WTC11 (cell line): Measurements from ENCODE around the gene GNA12. TPM values are rescaled to one million over a fixed set of nuclear protein-coding genes. Genes with fewer than 3 reads are reported as not detected.

ENCODE experiments used
- ATAC-seq: fragments of 200-7000 bp; cut with Tn5 transposase; 2 replicates; pipeline ENCODE4 v1.10.0; 2021; ENCODE audit warnings: mild to moderate bottlenecking, moderate library complexity
- CTCF ChIA-PET: fragments of 300-600 bp; sonication (Branson Sonifier 250); formaldehyde crosslinking; loops from one replicate; lab custom pipeline; 2021; ENCODE audit warnings: antibody characterized with exemption; lab: Charles Lee
- POLR2A ChIA-PET: fragments of 350-600 bp; sonication (Branson Sonifier 250); formaldehyde crosslinking; loops from one replicate; lab custom pipeline; 2021; ENCODE audit warnings: antibody characterized with exemption; lab: Charles Lee
- DNase-seq: peaks from one replicate; pipeline ENCODE4 v3.0.0; 2021; ENCODE audit warnings: low spot score
- H3K27ac Mint-ChIP-seq: 2 replicates; pipeline ENCODE4 v1.8.0; 2021; ENCODE audit warnings: mixed read lengths
- H3K27me3 Mint-ChIP-seq: 2 replicates; pipeline ENCODE4 v1.8.0; 2021; ENCODE audit warnings: low read depth, mild to moderate bottlenecking, moderate library complexity, mixed read lengths
- H3K36me3 Mint-ChIP-seq: 2 replicates; pipeline ENCODE4 v1.8.0; 2021; ENCODE audit warnings: mixed read lengths
- H3K4me1 Mint-ChIP-seq: 2 replicates; pipeline ENCODE4 v1.8.0; 2022; ENCODE audit warnings: mixed read lengths
- H3K4me3 Mint-ChIP-seq: 2 replicates; pipeline ENCODE4 v1.8.0; 2021; ENCODE audit warnings: mild to moderate bottlenecking, moderate library complexity, mixed read lengths
- H3K9me3 Mint-ChIP-seq: 2 replicates; pipeline ENCODE4 v1.8.0; 2021; ENCODE audit warnings: mixed read lengths
- AR ChIP-seq: fragments of 250-450 bp; sonication (Bioruptor Pico); IDR thresholded peaks from 2 replicates; pipeline ENCODE4 v1.9.0; 2021; ENCODE audit warnings: mild to moderate bottlenecking
- ATF3 ChIP-seq: sonication (generic); formaldehyde crosslinking; conservative IDR thresholded peaks from 2 replicates; pipeline ENCODE4 v1.8.1; 2022; ENCODE audit warnings: mild to moderate bottlenecking, missing genetic modification reagents
- CDX4 ChIP-seq: fragments of 250-450 bp; sonication (Bioruptor Pico); IDR thresholded peaks from 2 replicates; pipeline ENCODE4 v1.9.0; 2021; ENCODE audit warnings: moderate library complexity, mild to moderate bottlenecking, inconsistent platforms, borderline replicate concordance
- CREB1 ChIP-seq: sonication (generic); formaldehyde crosslinking; IDR thresholded peaks from 2 replicates; pipeline ENCODE4 v1.8.0; 2023; ENCODE audit warnings: mild to moderate bottlenecking, missing genetic modification reagents
- CREM ChIP-seq: sonication (generic); formaldehyde crosslinking; IDR thresholded peaks from 2 replicates; pipeline ENCODE4 v1.8.1; 2022; ENCODE audit warnings: mild to moderate bottlenecking, missing genetic modification reagents, moderate library complexity
- EMX1 ChIP-seq: fragments of 250-450 bp; sonication (Bioruptor Pico); IDR thresholded peaks from 2 replicates; pipeline ENCODE4 v1.8.0; 2021; ENCODE audit warnings: mild to moderate bottlenecking
- GRHL2 ChIP-seq: fragments of 250-450 bp; sonication (Bioruptor Pico); IDR thresholded peaks from 2 replicates; pipeline ENCODE4 v1.8.0; 2022; ENCODE audit warnings: mild to moderate bottlenecking, moderate library complexity; ENCODE audit not compliant: insufficient replicate concordance, severe bottlenecking
- JAZF1 ChIP-seq: fragments of 250-450 bp; sonication (Bioruptor Pico); IDR thresholded peaks from 2 replicates; pipeline ENCODE4 v1.9.0; 2021; ENCODE audit warnings: moderate library complexity, mild to moderate bottlenecking, inconsistent platforms
- ZMAT4 ChIP-seq: fragments of 250-450 bp; sonication (Bioruptor Pico); IDR thresholded peaks from 2 replicates; pipeline ENCODE4 v1.9.0; 2021; ENCODE audit warnings: mild to moderate bottlenecking
- ZNF423 ChIP-seq: fragments of 250-450 bp; sonication (Bioruptor Pico); IDR thresholded peaks from 2 replicates; pipeline ENCODE4 v2.1.2; 2022; ENCODE audit warnings: mild to moderate bottlenecking, moderate library complexity
- ZNF671 ChIP-seq: fragments of 250-450 bp; sonication (Bioruptor Pico); IDR thresholded peaks from 2 replicates; pipeline ENCODE4 v1.8.0; 2021; ENCODE audit warnings: mild to moderate bottlenecking
- total RNA-seq: library from RNA; stranded (reverse); gene quantifications from 3 replicates; pipeline ENCODE4 v1.2.3, GENCODE V29; 2021
- TF ChIP-seq, protein P1 (sequence below): sonication (generic); formaldehyde crosslinking; IDR thresholded peaks from 2 replicates; pipeline ENCODE4 v1.8.1; 2022; ENCODE audit warnings: mild to moderate bottlenecking, missing genetic modification reagents, moderate library complexity, borderline replicate concordance
- TF ChIP-seq, protein P2 (sequence below): sonication (generic); formaldehyde crosslinking; IDR thresholded peaks from 2 replicates; pipeline ENCODE4 v1.8.1; 2023; ENCODE audit warnings: mild to moderate bottlenecking, missing genetic modification reagents, moderate library complexity
- TF ChIP-seq, protein P3 (sequence below): fragments of 250-450 bp; sonication (Bioruptor Pico); IDR thresholded peaks from 2 replicates; pipeline ENCODE4 v1.8.0; 2021; ENCODE audit warnings: mild to moderate bottlenecking
- TF ChIP-seq, protein P4 (sequence below): sonication (generic); formaldehyde crosslinking; IDR thresholded peaks from 2 replicates; pipeline ENCODE4 v1.8.0; 2022; ENCODE audit warnings: mild to moderate bottlenecking, missing genetic modification reagents

GNA12 gene
- total RNA-seq, 1 experiment from 2014 or later = 99.6 TPM

DNA sequence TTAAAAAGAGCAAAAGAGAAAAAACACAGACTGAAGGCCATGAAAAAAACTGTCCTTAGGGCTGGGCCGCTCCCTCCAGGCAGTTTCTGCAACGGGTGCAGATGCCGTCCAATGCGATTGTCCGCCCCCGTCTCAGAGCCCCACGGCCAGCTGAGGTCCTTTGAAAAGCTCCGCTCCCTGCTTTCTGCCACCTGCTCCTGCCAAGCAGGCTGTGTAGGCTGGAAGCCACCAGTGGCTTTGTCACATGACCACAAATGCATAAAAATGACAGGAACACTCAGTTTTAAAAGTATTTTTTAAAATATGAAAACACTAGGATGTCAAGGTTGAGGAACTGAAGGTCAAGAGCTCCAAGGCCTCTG is 84.4 kb downstream of the GNA12 start:
- Mint-ChIP-seq H3K4me1 (peaks cover 52% of the 10 kb centered on the region), H3K27ac (peak overlapping the region; percentile 58; the same call in 1 of the 2 replicates), H3K27me3 (no peaks in the 10 kb centered on the region), H3K4me3 (no peak overlapping the region), H3K9me3 (peaks cover 3% of the 10 kb centered on the region; the same call in 1 of the 2 replicates), H3K36me3 (peaks cover 35% of the 10 kb centered on the region)
- ChIA-PET CTCF (interaction anchor here (1.2 to 2.2 kb wide), 7 partner anchors 10 to 121 kb away, joined by 3 to 15 read pairs (median 7); no protein-coding TSS in a partner anchor), POLR2A (no interaction called here)
- ATAC-seq (no peak), DNase-seq (no peak)
- no peak for TF ChIP-seq ATF3
- TF ChIP-seq, protein P1, sequence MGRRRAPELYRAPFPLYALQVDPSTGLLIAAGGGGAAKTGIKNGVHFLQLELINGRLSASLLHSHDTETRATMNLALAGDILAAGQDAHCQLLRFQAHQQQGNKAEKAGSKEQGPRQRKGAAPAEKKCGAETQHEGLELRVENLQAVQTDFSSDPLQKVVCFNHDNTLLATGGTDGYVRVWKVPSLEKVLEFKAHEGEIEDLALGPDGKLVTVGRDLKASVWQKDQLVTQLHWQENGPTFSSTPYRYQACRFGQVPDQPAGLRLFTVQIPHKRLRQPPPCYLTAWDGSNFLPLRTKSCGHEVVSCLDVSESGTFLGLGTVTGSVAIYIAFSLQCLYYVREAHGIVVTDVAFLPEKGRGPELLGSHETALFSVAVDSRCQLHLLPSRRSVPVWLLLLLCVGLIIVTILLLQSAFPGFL (CRISPR knock-in tag) = no peak
- TF ChIP-seq CREM (CRISPR knock-in tag) = no peak
- TF ChIP-seq JAZF1 (CRISPR knock-in tag) = no peak
- TF ChIP-seq EMX1 = no peak
- no peak for TF ChIP-seq CDX4 (CRISPR knock-in tag)
- TF ChIP-seq ZNF423 = no peak
- TF ChIP-seq ZNF671 = no peak
- no peak for TF ChIP-seq GRHL2 (CRISPR knock-in tag)
- TF ChIP-seq CREB1 = no peak
- TF ChIP-seq, protein P2, sequence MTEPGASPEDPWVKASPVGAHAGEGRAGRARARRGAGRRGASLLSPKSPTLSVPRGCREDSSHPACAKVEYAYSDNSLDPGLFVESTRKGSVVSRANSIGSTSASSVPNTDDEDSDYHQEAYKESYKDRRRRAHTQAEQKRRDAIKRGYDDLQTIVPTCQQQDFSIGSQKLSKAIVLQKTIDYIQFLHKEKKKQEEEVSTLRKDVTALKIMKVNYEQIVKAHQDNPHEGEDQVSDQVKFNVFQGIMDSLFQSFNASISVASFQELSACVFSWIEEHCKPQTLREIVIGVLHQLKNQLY (CRISPR knock-in tag) = no peak
- TF ChIP-seq, protein P3, sequence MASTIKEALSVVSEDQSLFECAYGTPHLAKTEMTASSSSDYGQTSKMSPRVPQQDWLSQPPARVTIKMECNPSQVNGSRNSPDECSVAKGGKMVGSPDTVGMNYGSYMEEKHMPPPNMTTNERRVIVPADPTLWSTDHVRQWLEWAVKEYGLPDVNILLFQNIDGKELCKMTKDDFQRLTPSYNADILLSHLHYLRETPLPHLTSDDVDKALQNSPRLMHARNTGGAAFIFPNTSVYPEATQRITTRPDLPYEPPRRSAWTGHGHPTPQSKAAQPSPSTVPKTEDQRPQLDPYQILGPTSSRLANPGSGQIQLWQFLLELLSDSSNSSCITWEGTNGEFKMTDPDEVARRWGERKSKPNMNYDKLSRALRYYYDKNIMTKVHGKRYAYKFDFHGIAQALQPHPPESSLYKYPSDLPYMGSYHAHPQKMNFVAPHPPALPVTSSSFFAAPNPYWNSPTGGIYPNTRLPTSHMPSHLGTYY = no peak
- no peak for TF ChIP-seq ZMAT4 (CRISPR knock-in tag)
- TF ChIP-seq AR (CRISPR knock-in tag) = no peak
- TF ChIP-seq, protein P4, sequence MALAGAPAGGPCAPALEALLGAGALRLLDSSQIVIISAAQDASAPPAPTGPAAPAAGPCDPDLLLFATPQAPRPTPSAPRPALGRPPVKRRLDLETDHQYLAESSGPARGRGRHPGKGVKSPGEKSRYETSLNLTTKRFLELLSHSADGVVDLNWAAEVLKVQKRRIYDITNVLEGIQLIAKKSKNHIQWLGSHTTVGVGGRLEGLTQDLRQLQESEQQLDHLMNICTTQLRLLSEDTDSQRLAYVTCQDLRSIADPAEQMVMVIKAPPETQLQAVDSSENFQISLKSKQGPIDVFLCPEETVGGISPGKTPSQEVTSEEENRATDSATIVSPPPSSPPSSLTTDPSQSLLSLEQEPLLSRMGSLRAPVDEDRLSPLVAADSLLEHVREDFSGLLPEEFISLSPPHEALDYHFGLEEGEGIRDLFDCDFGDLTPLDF (CRISPR knock-in tag) = no peak
